Measurements from ENCODE around the gene PYDC2. TPM values are rescaled to one million over a fixed set of nuclear protein-coding genes. Genes with fewer than 3 reads are reported as not detected.

The PYDC2 gene
- total RNA-seq, 2 experiments from 2014 or later, result not detected

GRCh38 chr3:191431160-191431822, 29.7 kb upstream of the PYDC2 start:
- CTCF ChIA-PET, result no interaction called here
- Mint-ChIP-seq H3K4me1 (ENCODE audit: low read depth) (no peaks in the 10 kb centered on the region), H3K4me3 (no peak overlapping the region), H3K36me3 (ENCODE audit: low read depth) (no peaks in the 10 kb centered on the region), H3K27me3 (peaks cover 1% of the 10 kb centered on the region), H3K27ac (no peak overlapping the region), H3K9me3 (no peaks in the 10 kb centered on the region)
- Histone ChIP-seq H3K4me3 (ENCODE audit: low read length) (no peak overlapping the region), H3K36me3 (ENCODE audit: insufficient read depth, low read length) (no peaks in the 10 kb centered on the region), H3K27ac (ENCODE audit: low read depth in 1 of 2, low read length in 2 of 2) (no peak overlapping the region), H3K4me1 (ENCODE audit: insufficient read depth, low read length) (no peaks in the 10 kb centered on the region), H3K27me3 (ENCODE audit: control insufficient read depth in 1 of 2, insufficient read depth in 2 of 2, low read length in 2 of 2) (no peaks in the 10 kb centered on the region), H3K9me3 (ENCODE audit: control insufficient read depth in 1 of 2, insufficient read depth in 1 of 2, low read length in 2 of 2) (no peaks in the 10 kb centered on the region)
- ATAC-seq (ENCODE audit: poor library complexity) (no peak), DNase-seq (no peak)
- POLR2A ChIA-PET, result no interaction called here
- intact Hi-C loops (cut with DNase I, micrococcal nuclease), result no loop called here
- TF ChIP-seq CTCF (IDR thresholded peaks at IDR 0.05), result no peak

GRCh38 chr3:191432162-191432561, 28.8 kb upstream of the PYDC2 start:
- ATAC-seq (ENCODE audit: poor library complexity), result no peak
- CTCF ChIA-PET, result no interaction called here
- no peak overlapping the region for H3K27ac Mint-ChIP-seq

GRCh38 chr3:191434024-191434423, 26.9 kb upstream of the PYDC2 start:
- CTCF ChIA-PET, result no interaction called here
- H3K27ac Mint-ChIP-seq, result no peak overlapping the region
- POLR2A ChIA-PET, result no interaction called here
- ATAC-seq (ENCODE audit: poor library complexity), result no peak
- no peak overlapping the region for H3K4me3 Mint-ChIP-seq
- no peaks in the 10 kb centered on the region for H3K27me3 ChIP-seq (ENCODE audit: control insufficient read depth in 1 of 2, insufficient read depth in 2 of 2, low read length in 2 of 2)
- no peaks in the 10 kb centered on the region for H3K36me3 ChIP-seq (ENCODE audit: insufficient read depth, low read length)
- no peak for DNase-seq
- no peaks in the 10 kb centered on the region for H3K36me3 Mint-ChIP-seq (ENCODE audit: low read depth)
- H3K4me1 Mint-ChIP-seq (ENCODE audit: low read depth), result no peaks in the 10 kb centered on the region
- no peaks in the 10 kb centered on the region for H3K9me3 ChIP-seq (ENCODE audit: control insufficient read depth in 1 of 2, insufficient read depth in 1 of 2, low read length in 2 of 2)
- H3K27me3 Mint-ChIP-seq, result no peaks in the 10 kb centered on the region
- no peaks in the 10 kb centered on the region for H3K4me1 ChIP-seq (ENCODE audit: insufficient read depth, low read length)
- no peak overlapping the region for H3K27ac ChIP-seq (ENCODE audit: low read depth in 1 of 2, low read length in 2 of 2)
- intact Hi-C loops (cut with DNase I, micrococcal nuclease), result no loop called here
- H3K9me3 Mint-ChIP-seq, result no peaks in the 10 kb centered on the region
- no peak overlapping the region for H3K4me3 ChIP-seq (ENCODE audit: low read length)
- no peak for TF ChIP-seq CTCF (IDR thresholded peaks at IDR 0.05)

More at GRCh38 chr3:191432162-191432561, 28.8 kb upstream of the PYDC2 start:
- Mint-ChIP-seq H3K9me3 (no peaks in the 10 kb centered on the region), H3K36me3 (ENCODE audit: low read depth) (no peaks in the 10 kb centered on the region), H3K27me3 (no peaks in the 10 kb centered on the region), H3K4me1 (ENCODE audit: low read depth) (no peaks in the 10 kb centered on the region), H3K4me3 (no peak overlapping the region)
- Histone ChIP-seq H3K4me1 (ENCODE audit: insufficient read depth, low read length) (no peaks in the 10 kb centered on the region), H3K36me3 (ENCODE audit: insufficient read depth, low read length) (no peaks in the 10 kb centered on the region), H3K27me3 (ENCODE audit: control insufficient read depth in 1 of 2, insufficient read depth in 2 of 2, low read length in 2 of 2) (no peaks in the 10 kb centered on the region), H3K27ac (ENCODE audit: low read depth in 1 of 2, low read length in 2 of 2) (no peak overlapping the region), H3K4me3 (ENCODE audit: low read length) (no peak overlapping the region), H3K9me3 (ENCODE audit: control insufficient read depth in 1 of 2, insufficient read depth in 1 of 2, low read length in 2 of 2) (no peaks in the 10 kb centered on the region)
- intact Hi-C loops (cut with DNase I, micrococcal nuclease), result no loop called here
- no peak for TF ChIP-seq CTCF (IDR thresholded peaks at IDR 0.05)
- DNase-seq, result no peak
- POLR2A ChIA-PET, result no interaction called here
